Gastrocnemius medialis (tissue), 4 donors: ENCODE data around the gene MX1.

ENCODE experiments used
- POLR2A ChIP-seq, 2 donors: fragments of 450-650 bp; IDR thresholded peaks; one replicate each; pipeline ENCODE4 v1.6.1; 2017; ENCODE audit warnings: antibody characterized with exemption in 2 of 2, mild to moderate bottlenecking in 2 of 2, moderate library complexity in 2 of 2
- TF ChIP-seq, protein P1 (sequence below), 5 experiments: fragments of 450-650 bp in 3 of 5; fragments of 200-600 bp in 2 of 5; sonication (generic) in 2 of 5; IDR thresholded peaks in 4 of 5; conservative IDR thresholded peaks in 1 of 5; 1 replicate in 4 of 5; 2 replicates in 1 of 5; pipeline ENCODE4 v1.5.1; 2016 to 2019; ENCODE audit warnings: antibody characterized with exemption in 5 of 5, mild to moderate bottlenecking in 3 of 5, moderate library complexity in 3 of 5

DNA sequence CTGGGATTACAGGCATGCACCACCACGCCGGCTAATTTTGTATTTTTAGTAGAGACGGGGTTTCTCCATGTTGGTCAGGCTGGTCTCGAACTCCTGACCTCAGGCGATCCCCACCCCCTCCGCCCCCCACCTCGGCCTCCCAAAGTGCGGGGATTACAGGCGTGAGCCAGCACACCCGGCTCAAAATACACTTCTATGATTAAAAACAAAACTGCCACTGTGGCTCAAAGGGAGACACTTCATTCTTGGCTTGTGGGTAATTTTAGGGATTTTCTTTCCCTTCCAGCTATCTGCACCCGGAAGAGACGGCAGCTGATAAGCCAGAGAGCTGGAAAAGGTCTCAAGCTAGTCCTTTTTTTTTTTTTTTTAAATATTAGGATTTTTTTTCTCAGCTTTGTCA lies 57.4 kb downstream of the MX1 start:
- TF ChIP-seq, protein P1, sequence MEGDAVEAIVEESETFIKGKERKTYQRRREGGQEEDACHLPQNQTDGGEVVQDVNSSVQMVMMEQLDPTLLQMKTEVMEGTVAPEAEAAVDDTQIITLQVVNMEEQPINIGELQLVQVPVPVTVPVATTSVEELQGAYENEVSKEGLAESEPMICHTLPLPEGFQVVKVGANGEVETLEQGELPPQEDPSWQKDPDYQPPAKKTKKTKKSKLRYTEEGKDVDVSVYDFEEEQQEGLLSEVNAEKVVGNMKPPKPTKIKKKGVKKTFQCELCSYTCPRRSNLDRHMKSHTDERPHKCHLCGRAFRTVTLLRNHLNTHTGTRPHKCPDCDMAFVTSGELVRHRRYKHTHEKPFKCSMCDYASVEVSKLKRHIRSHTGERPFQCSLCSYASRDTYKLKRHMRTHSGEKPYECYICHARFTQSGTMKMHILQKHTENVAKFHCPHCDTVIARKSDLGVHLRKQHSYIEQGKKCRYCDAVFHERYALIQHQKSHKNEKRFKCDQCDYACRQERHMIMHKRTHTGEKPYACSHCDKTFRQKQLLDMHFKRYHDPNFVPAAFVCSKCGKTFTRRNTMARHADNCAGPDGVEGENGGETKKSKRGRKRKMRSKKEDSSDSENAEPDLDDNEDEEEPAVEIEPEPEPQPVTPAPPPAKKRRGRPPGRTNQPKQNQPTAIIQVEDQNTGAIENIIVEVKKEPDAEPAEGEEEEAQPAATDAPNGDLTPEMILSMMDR (IDR thresholded peaks at IDR 0.05 in 4 of 5, conservative IDR thresholded peaks at IDR 0.05 in 1 of 5): no peak
- TF ChIP-seq POLR2A (IDR thresholded peaks at IDR 0.05): no peak
